NCI-H2227 (cell line): ENCODE measurements around the gene TMEM272.

ENCODE experiments used
- DNase-seq: peaks from one replicate; lab custom pipeline; 2025; ENCODE audit not compliant: unreplicated experiment; lab: John Stamatoyannopoulos, UW

The TMEM272 gene

GRCh38 chr13:51783428-51784094, 61.4 kb downstream of the TMEM272 start:
- DNase-seq, result no peak

GRCh38 chr13:51782026-51782710, 62.8 kb downstream of the TMEM272 start:
- DNase-seq, result no peak

- no peak for DNase-seq
Measured at GRCh38 chr13:51781246-51782022, 63.5 kb downstream of the TMEM272 start.

- no peak for DNase-seq
Measured at GRCh38 chr13:51780099-51780498, 64.9 kb downstream of the TMEM272 start.

DNA sequence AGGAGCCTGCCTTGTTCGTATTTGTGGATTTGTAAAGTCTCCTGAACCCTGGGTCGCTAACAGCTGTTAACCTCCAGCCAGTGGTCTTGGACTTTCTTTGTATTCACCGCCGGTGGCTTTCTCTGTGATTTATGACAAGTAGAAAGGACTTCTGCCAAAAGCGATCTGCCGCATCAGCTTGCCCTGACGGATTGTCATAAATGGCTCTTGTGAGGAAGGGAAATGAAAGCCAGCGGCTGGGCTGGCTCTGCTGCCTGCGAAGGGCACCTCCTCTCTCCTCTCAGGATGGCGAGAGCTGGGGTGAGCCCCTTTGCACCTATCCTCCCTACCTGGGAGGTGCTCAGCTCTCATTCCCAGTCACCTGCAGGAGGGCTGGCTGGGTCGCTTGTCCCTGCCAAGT, 66.6 kb downstream of the TMEM272 start:
- peak; percentile 24 for DNase-seq

- DNase-seq, result no peak
Measured at GRCh38 chr13:51777921-51778320, 67.1 kb downstream of the TMEM272 start.

GRCh38 chr13:51776179-51776578, 68.8 kb downstream of the TMEM272 start:
- no peak for DNase-seq

GRCh38 chr13:51773515-51773914, 71.5 kb downstream of the TMEM272 start:
- no peak for DNase-seq

- no peak for DNase-seq
Measured at GRCh38 chr13:51772781-51773180, 72.2 kb downstream of the TMEM272 start.

DNA sequence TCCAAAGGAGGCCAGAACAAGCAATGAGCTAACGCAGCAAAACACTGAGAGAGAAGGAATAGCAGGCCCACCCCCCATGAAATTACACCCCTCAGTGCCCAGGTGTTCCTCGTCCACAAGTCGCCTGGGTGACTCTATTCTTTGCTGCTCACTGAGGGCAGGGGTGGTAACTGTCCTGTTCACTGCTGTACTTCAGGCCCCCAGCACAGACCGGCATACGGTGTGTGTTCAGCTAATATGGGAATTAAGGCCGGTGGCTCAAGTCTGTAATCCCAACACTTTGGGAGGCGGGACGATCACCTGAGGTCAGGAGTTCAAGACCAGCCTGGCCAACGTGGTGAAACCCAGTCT, 72.9 kb downstream of the TMEM272 start:
- DNase-seq, result no peak

GRCh38 chr13:51771418-51772104, 73.4 kb downstream of the TMEM272 start:
- DNase-seq, result no peak

- no peak for DNase-seq
Measured at GRCh38 chr13:51770681-51771417, 74.1 kb downstream of the TMEM272 start.

DNA sequence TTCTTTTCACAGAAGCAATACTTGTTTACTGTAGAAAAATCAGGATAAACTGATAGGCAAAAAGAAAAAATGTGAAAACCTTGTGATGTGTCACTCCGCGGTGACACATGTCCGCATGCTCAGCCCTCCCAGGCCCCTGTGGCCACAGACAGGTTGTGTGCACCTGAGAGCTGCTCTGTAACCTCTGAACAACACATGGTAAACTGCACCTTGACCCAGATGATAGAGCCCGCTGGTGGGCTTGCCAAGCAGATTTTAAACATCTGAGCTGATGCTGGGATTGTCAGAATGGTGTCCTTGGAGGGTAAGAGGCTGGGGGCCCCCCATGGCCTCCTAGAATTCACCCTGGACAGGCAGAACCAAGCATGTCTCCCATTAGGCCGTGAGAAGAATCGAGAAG, 74.8 kb downstream of the TMEM272 start:
- no peak for DNase-seq

DNA sequence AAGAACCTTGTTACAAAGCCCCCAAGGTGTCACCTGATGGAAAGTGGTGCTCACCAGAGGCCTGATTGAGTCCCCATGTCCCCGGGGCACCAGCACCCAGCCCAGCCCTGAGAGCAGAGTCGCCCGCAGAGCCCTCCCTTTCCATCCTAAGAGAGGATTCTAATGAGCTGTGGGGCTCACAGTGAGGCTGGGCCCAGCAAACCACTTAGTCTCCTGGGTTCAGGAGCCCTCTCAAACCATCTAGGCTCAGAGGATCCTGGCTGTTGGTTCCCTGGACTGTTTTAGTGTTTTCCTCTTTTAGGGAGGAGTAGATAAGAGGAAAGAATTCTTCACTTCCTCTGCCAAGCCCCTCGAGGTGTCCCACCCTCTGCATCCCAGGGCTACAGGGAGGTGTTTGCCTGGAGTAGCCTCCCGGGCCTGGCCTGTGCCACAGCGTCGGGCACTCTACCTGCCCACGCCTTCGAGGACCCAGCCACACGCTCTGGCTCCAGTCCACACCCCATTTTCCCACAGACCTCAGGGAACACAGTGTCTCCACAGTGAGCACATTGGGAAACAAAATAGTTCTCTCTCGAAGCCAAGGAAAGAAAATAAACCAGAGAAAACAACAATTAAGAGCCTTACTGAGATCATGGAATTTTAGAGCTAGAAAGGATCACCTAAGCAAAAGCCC, 75.4 kb downstream of the TMEM272 start:
- DNase-seq, result no peak

DNA sequence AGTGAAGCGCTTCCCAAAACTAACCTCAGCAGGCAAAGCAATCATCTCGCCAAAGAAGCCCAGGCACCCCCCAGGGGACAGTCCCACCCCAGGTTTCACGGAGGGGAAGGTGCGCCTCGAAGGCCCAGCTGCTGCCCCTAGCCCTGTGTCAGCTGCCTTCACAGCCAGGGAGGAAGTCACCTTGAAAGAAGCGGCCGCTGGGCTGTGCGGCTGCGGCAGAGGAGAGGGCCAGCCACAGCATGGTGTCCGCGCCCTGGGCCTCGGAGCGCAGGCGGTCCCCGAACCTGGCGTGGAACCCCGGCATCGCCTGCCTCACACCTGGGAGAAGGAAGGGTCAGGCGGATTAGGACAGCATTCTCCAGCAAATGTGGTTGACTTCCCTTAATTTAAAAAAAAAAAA, 76.0 kb downstream of the TMEM272 start:
- DNase-seq, result no peak

GRCh38 chr13:51768378-51768921, 76.5 kb downstream of the TMEM272 start:
- DNase-seq, result no peak

DNA sequence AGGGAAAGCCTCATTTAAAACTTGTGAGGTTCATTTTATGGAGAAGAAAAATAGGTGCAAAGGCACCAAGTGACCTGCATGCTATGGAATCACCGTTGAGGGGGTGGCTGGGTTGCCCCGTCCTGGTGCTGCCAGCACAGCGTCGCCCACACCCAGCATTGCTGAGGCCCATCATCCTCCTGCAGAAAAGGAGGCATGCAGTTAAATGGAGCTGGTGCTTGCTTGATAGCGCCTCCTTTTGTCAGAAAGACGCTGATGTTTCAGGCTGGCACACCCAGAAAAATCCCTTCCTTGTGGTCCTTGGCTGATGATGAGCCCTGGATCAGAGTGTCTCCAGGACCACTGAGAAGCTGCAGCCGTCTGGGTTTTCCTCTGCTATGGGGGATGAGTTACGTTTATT, 77.9 kb downstream of the TMEM272 start:
- DNase-seq, result no peak

GRCh38 chr13:51765142-51765515, 79.8 kb downstream of the TMEM272 start:
- no peak for DNase-seq

DNA sequence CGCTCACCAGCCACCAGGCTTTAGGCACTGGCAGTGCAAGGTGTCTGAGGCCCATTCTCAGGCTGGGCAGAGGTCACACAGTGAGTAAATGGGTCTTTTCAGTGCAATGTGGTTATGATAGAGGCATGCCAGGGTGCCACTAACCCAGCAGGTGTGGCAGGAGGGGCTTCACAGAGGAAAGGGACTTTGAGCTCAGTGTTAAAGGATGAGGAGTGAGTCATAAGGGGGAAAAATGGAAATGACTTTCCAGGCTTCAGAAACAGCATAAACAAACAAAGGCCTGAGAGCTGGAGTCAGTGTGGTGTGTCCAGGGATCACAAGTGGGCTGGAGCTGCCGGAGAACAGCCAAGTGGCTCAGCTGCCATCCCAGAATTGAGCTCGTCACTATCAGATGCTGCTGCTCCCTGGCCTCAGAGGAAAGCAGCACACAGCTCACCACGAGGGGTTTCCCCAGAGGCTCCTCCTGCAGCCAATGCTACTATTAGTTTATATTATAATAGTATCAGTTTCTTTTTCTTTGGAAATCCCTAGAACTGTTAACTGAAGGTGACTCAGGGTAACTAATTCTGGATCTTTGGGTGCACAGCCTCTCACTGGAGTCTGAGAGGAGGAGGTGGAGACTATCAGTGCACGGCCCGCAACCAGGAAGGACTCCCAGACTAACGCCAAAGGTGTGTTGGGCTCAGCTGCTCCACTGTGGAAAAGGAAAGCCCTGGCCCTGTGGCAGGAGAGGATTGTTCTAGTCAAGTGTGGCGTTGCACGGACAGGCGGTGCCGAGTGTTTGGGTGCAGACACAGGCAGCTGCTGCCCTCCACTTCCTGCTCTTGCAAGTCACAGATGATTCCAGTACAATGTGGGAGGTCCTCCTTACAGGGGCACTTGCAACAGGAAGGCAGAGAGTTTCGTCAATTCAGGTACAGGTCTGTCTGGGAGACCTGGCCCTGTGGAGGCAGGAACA, 80.5 kb downstream of the TMEM272 start:
- peak; percentile 12 for DNase-seq
